Stimulated activated CD4-positive, alpha-beta T cell treated with anti-CD3 and anti-CD28 coated beads, Interleukin-4, amount 100 ng/mL, for 24 hours (primary cell): ENCODE data around the gene ACP1.
A peak's percentile ranks its signal among the peaks of the same experiment; 100 is the strongest.

Source experiments
- DNase-seq: peaks from one replicate; pipeline ENCODE4 v3.0.0-alpha.2; 2020

The ACP1 gene

DNA sequence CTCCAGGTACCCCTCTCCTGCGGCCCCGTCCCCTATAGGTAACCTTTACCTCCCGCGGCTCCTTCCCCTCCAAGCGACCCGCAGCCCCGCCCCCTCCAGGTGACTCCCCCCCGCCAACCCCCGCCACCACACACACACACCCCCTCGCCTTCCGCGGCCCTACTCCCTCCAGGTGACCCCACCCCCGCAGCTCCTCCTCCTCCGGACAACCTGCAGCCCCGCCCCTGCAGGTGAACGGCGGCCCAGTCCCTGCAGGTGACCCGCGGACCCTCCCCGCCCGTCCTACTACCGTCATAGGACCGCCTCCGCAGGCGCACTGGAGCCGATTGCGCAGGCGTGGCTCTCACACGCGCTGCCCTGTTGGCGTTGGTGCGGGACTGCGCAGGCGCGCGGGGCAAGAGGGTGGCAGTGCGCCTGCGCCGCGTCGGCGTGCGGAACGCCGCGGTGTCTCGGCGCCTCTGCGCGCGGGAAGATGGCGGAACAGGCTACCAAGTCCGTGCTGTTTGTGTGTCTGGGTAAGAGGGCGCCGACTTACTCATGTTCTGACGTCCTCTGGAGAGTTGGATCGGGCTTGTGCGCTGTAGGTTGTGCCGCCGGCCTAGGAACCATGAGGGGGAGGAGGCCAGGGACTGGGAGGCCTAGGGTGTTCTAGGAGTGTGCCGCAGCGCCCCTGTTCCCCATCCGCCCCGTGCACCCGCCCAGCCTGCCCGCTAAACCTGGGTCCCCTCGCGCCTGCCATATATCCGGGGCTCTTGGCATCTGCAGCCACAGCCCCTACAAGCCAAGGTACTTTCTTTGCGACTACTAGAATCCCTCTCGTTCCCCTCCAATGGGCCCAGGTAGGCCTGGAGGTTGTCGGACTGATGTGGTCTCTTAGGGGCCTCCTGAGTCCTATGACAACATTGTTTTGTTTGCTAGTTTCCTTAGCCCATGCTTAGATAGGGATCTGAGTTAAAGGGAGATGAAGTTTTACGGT lies at the start of gene ACP1:
ACP1 (plus strand) TSS at position 455 of the 976 bp plus-strand sequence; CDS start at position 473, 18 bp downstream.
- DNase-seq = peak; percentile 95

DNA sequence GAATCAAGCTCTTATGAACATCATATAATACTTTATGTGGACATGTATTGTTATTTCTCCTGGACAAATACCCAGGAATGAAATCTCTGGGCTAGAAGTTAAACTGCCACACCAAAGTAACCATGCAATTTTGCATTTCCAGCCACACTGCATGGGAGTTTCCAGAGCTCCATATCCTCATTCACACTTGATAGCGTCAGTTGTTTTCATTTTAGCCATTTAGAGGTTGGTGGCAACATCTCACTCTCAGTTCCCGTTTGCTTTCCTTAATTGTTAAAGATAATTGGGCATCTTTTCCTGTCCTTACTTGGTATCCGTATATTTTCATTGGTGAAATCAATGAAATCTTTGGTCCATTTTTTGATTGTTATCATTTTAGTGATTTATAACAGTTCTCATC lies 48.7 kb upstream of the ACP1 start:
- no peak for DNase-seq

DNA sequence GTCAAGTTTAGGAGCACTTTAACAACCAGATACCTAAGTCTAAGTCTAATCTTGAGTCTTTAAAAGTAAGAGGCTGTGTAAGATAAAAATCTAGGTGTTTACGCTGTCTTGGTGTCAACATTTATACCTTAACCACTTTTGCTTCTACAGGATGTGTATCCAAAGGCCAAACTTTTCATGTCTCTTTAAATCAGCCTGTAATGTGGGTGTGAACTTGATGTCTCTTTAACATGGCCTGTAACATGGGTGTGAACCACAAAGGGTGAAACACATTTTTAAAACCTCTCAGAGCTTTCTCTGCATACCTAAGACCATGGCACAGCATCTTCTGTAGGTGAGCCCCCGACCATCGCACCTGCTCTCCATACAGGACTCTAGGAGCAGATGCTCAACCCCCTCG lies 41.3 kb upstream of the ACP1 start:
- DNase-seq = no peak

DNA sequence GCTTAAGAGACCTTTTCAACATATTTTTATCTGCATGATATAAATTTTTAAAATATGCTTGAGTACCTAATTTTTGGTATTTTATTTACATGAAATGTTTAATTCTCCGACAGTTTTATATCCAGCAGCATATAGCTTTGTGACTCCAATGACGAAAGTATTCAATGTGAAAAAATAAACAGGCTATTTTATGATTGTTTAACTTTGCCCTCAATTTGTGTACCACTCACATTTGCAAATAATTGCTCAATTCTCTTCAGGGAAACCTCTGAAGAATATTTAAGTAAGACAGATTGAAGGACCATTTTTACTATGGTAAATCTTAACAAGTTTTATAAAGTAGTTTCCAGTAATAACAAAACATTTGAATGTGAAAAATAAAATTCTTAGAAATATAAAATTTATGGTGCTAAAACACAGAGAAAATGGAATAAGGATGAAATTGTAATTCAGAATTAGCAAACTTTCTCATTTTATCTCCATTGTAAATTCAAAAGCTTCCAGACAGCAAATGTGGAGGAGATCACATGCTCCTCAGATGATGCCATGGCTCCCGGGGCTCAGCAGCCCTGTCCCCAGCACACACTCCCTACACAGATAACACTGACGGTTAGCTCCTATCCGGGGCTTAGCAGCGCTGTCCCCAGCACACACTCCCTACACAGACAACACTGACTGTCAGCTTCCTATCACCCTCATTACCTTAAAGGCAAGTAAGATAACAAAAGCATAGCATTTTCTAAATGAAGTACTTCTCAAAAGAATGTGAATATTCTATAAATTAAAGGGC lies 40.6 kb upstream of the ACP1 start:
- DNase-seq = no peak

DNA sequence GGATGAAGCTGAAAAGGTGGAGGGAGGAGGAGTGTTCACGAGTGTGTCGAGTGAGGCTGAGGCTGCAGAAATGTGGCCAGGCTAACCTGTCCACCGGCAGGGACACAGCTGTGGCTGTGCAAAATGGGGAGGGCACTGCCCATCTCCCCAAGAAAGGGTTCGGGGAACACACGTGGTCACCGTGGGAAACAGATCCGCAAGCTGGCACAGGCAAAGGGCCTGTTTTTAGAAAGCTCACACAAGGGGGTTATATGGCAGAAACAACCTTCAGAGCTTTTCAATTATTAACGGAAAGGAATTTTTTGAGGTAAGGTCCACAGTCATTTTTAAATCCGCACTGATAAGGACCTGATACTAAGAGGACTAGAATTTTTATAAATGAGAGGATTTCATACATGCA lies 36.6 kb upstream of the ACP1 start:
- DNase-seq = no peak

DNA sequence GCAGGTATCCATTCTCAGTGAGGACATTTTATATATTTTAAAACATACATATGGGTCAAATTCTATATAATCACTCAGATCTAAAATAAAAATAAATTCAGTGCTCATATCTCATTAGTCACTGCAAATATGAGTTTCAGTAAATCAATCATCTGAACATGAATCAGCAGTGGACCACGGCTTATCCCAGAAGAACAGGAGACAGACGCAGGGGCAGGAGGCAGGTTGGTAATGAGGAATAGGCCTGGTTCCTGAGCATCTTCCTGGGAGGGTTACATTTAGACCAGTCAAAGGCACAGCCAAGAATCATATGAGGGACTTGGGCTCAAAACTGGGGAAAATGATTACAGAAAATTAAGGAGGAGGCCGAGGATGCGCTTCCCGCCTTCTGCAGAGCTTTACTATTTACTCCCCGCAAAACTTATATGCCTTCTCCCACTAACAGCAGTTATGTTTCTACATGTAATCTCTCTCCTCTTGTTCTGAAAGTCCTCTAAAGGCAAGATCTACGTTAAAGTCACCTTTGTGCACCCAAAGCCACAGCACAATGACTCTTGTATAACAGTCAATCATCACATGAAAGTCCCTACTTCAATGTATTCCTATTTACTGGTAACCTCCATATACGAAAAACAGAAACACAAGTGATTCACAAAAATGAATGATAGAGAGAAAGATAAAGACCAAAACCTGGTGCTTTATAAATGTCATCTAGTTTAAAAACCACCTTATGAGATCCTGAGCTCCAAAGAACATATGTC lies 36.0 kb upstream of the ACP1 start:
- no peak for DNase-seq

DNA sequence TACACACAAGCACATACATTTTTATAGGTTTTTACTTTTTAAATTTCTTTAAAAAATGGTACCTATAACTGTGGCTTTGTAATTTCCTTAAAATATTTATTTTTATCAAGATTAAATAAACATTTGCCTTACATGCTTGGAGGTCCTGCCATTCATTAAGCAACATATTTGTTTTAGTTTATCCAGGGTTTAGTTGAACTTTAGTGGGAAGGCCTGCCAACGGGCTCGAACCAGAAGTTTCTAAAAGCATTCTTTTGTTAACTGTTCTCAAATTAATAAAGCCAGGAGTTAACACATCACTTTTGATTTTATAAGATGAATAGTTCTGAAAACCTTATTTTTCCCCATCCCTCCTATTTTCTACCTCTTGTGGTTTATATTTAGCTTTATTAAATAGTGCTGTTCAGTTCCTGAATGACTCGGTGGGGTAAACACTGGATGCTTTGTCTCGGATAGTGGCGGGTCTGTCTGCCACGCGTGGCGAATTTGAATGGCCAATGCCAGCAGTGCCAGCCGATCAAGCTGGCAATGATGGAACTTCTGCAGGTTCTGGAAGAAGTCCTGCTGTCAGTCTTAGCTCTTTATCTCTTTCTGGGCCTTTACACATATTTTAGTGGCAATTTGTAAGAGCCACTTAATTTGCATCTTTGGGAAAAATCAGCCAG lies 33.1 kb upstream of the ACP1 start:
- no peak for DNase-seq

DNA sequence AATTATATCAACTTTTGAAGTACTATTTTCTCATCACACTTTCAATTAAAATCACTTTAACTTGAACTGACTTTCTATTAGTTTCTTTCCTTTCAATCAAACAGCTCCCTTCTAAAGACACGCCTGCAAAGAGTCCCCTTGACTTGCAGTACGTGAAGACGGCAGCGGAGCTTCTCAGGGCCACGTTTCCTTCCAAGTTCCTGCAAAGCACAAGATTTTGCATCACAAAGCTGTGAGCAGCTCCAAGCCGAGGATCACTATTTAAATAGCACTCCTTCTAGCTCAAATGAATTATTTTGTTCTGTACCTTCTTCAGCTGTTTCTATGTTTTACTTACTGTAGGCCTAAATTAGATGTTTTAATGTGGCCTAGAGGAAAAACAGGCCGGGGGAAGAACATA lies 31.7 kb upstream of the ACP1 start:
- DNase-seq = no peak

DNA sequence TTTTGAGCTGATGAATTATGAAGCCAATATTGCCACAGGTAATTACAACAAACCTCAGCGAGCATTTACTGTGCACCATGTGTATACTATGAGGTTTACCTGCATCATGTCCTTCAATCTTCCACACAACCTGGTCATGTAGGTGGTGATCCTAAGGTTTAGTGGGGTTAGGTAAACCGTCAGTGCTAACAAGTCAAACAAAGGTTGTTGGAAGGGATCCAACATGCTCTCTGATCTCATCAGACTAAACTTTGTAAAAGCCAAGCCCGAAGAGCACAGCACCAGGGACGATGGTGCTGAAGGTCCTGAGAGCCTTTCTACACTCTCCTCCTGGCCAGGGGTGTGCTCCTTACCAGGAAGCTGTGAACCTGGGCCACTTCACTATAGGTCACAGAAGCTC lies 30.3 kb upstream of the ACP1 start:
- no peak for DNase-seq

DNA sequence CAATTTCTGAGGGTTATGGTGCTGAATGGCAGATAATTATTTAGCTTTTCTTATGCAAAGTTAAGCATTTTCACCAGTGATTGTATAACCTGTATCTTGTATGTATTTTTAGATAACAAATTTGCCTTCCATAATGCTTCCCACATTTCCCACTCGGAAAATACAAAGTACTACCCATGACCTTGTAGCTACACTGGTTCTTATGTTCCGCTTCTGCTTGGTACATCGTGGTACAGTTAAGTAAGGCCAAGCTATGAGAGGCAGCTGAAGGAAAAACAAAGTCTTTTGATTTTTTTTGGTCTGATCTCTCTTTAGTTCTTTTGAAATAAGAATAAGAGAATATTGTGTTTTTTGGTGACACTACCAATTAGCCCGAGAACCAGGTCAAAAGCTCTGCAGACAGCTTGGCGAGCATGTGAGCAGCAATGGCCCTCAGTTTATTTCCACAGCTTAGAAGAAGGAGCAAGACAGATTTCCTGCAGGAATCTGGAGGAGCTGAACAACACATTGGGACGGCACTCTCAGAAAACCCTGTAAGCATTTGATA lies 27.7 kb upstream of the ACP1 start:
- no peak for DNase-seq

DNA sequence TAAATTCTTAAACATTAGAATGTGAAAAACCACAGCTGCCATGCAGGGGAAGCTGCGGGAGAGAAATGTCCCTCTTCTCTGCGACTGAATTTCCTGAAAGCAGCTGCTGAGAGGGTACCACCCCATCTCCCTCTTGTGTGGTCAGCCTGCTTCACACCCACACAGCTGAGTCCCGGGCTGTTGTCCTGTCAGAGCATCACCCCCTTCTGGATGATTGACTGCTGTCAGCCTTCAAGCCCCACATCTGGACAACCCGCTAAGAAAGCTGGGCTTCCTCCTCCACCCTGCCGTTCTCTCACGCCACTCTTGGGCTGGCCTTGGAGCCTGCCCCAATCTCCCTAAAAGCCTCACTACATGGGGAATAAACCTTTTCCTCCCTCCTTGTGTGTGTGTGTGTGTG lies 26.9 kb upstream of the ACP1 start:
- no peak for DNase-seq

DNA sequence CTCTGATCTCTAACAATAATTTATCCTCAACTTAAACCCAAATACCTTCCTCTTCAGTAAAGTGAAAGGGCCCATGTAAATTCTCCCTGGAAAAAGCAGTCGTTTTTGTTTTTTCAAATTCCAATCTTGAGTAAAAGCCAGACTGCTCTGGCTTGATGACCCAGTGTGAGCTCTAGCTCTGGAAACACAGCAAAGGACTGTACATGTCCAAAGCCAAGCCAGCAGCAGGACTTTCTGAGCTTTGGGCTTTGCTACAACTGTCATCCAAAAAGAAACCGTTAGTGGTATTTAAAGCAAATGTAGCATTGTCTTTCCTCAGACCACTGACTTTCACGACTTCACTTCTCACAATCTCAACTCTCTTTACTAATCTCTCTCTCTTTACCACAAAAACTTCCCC lies 26.3 kb upstream of the ACP1 start:
- DNase-seq = no peak

DNA sequence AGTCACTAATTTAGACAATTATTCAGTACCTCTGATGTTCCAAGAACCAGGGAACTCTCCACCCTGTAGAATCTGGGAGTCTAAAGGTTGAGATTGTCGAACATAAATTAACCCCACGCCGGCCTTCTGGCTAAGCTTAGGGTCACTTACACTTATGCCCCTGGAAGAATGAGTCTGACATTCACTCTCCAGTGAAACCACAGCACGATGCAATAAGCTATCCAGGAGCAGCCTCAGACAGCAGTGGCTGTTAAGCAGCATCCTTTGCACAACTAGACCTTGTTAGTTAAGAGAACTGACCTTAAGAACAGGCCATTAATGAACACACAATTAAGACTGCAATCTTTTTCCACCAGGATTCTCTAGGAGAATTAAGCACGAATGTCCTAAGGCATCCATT lies 25.9 kb upstream of the ACP1 start:
- DNase-seq = no peak

DNA sequence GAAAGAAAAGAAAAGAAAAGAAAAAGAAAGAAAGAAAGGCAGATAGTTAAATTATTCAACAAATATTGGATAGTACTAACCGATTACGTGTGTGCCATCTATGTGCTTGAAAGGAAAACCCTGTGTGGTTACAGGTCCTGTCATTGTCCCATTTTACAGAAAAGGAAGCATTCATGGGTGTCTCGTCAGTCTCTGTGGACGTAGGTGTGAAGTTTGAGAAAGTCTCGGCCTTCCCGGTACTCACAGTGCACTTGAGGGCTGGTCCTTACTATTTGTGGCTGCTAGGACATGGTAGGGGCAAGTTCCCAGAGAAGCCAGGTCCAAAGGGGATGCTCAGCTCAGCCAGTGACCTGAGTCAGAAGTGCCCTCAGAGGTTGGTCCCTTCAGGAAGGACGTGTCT lies 20.2 kb upstream of the ACP1 start:
- no peak for DNase-seq

DNA sequence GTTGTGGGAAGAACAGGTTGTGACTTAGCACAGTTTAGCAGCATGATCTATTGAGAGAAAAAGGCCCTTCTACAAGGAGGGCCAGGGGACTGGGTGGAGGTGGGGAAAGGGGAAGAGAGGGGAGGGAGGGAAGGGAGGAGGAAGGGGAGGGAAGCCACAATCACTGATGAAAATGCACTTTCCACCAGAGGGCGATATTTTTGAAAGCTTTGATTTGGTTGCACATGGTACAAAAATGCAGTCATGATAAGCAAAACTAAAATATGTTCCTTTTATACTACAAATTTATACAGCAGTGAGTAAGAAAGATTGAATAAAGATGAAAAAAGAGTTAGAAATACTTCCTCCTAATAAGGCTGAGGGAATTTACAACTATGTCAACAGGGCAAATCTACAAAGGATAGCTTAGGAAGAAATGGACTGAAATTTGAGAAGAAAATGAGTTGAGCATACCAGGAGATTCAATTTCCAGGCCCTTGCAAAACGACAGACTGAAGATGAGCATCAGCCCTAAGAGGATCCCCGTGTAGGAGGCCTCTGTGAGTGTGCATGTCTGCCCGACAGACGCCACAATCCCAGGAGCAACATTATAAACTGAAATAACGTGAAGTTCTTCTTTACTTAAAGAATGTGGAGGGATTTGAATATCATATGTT lies 18.1 kb upstream of the ACP1 start:
- peak; percentile 48 for DNase-seq

DNA sequence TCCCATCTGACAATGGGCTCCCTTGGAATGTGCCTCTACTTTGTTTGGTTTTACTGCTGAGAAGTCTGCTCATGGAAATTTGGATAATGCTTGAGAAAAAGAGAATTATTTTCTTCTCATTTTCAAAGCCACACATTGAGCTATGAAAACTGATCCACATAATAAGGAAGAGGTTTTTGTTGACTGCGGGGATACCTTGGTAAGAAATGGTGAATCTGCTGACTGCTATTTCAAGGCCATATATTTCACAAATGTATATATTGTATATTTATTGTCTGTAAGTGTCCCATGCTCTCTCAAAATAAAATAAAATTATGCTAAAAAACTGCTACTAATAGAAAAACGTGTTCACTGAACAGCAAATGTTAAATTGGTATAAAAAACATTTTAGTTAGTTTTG lies 16.0 kb upstream of the ACP1 start:
- no peak for DNase-seq

DNA sequence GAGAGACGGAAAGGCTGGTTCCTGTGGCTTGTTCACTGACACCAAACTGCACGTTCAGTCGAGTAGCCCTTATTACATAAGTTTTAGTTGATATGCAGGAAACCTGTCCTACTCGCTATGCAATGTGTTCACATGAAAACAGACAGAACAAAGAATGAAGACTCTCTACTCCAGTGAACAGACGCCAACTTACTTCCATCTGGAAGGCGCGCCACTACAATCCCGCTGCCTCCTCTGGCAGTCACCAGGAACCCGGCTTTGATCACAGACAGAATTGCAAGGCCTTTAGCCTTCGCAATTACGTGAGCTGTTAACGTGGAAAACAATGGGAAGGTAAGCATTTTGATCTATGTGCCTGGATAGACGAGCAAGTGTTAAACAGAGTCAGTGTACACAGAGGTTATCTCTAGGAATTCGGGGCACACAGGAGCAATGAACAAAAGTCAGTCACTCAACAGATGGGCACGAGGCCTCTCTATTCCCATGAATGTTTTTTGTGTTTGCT lies 15.2 kb upstream of the ACP1 start:
- no peak for DNase-seq

DNA sequence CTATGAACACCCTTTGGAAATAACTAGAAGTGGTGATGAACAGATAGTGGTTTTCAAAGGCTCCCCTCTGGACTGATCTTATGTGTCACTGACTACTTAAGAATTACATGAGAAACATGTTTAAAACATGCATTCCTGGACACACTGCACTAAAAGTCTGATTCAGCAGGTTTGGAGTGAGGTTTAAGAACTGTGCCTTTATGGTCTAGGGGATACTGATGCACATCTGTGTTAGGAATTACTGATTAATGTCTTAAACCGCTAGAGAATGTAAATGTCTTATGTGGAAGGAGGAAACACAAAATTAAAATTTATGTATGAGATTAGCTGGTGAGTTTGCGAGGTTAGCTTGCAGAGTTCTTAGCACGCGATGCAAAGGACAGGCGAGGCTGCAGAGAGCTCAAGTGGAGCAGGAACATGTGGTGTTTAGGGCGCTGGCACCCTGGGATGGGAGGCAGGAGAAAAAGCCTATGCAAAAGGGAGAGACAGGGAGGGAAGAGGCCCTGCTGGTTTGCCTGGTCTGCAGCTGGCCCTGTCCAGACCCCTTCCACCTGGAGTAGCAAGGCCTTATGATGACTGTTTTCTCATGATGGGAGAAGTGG lies 12.6 kb upstream of the ACP1 start:
- no peak for DNase-seq

DNA sequence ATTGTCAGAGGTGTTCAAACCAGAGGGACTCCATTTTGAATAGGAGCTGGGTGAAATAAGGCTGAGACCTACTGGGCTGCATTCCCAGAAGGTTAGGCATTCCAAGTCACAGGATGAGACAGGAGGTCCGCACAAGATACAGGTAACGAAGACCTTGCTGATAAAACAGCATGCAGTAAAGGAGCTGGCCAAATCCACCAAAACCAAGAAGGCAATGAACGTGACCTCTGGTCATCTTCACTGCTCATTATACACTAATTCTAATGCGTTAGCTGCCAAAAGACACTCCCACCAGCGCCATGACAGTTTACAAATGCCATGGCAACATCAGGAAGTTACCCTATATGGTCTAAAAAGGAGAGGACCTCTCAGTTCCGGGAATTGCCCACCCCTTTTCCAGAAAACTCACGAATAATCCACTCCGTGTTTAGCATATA lies 11.5 kb upstream of the ACP1 start:
- no peak for DNase-seq

DNA sequence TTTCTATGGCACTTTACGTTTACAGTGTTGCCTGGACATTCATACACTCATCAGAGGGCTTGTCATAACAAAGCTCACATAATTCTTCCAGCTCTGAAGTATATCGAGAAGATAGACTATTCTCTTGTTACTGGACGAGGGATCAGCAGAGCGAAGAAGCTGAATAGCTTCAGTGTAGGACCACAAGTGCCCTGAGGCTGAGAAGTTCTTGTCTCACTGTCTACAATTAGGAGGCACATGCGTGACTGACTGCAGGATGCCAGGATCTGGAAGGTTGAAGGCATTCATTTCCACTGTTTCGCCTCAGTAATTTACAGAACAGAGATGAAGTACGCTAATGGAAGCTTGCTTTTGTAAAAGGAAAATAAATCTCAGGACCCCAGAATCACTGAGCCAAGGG lies 10.5 kb upstream of the ACP1 start:
- no peak for DNase-seq

DNA sequence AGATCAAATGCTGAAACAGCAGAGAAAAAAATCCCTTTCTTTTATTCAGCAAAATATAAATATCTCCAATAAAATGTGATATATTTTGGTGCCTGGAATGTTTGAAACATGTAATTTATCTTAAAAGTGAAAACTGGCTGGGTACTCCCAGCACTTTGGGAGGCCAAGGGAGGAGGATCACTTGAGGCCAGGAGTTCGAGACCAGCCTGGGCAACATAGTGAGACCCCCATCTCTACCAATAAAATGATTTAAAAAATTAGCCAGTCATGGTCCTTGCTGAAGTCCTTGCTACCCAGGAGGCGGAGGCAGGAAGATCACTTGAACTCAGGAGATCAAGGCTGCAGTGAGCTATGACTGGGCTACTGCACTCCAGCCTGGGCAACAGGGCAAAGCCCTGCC lies 9.6 kb upstream of the ACP1 start:
- no peak for DNase-seq
